NCI-H2107 treated with DMSO at 0.1 percent for 48 hours (cell line): ENCODE measurements around the gene CLASRP.
"Not testable (repeated sequence)": the region's sequence is repeated elsewhere in the genome, so short reads cannot be mapped to it uniquely, and the experiment has no call there.

ENCODE experiments used
- DNase-seq: peaks from one replicate; lab custom pipeline; 2025; ENCODE audit not compliant: unreplicated experiment; lab: John Stamatoyannopoulos, UW

Gene CLASRP, protein sequence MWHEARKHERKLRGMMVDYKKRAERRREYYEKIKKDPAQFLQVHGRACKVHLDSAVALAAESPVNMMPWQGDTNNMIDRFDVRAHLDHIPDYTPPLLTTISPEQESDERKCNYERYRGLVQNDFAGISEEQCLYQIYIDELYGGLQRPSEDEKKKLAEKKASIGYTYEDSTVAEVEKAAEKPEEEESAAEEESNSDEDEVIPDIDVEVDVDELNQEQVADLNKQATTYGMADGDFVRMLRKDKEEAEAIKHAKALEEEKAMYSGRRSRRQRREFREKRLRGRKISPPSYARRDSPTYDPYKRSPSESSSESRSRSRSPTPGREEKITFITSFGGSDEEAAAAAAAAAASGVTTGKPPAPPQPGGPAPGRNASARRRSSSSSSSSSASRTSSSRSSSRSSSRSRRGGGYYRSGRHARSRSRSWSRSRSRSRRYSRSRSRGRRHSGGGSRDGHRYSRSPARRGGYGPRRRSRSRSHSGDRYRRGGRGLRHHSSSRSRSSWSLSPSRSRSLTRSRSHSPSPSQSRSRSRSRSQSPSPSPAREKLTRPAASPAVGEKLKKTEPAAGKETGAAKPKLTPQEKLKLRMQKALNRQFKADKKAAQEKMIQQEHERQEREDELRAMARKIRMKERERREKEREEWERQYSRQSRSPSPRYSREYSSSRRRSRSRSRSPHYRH

DNA sequence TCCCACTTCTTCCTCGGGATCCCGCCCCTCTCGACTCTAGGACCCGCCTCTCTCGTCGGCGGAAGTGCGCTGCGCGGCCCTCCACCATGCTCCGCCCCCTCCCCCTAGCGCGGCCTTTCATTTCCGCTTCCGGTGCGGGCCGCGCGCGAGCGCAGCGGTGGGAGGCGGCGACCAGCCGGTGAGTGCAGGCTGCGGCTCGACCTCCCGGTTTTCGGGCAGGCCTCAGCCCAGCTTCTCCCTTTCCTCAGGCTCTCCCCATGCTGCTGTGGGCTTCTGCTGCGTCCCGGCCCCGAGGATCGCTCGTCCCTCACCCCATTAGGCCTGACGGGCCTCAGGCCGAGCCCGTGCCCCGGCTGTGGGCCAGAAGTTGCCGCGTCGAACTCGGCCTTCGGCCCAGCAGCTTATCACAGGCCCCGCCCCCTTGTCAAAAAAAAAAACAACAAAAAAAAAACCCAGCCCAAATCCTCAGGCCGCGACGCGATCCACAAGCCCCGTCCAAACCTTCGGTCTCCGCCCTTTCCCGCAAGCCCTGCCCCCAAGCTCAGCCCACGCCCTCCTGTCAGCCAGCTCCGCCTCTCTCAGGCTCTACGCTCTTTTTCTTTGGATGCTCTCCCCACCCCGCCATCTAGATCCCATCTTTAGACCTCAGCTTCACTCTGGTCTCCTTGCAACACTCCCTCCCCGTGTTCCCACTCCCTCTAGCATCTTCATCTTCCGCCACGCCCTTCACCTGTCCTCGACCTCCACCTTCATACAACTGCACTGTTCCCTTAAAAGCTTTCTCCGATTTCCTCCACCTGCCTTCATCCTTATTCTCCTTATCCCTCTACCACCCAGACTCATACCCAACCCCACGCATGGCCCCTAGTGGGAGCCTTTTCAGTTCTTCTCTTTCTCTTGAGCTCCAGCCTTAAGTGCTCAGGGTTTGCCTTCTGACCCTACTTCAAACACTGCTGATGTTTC, at the start of gene CLASRP:
TSS of gene CLASRP (plus strand) at position 115 of the 963 bp plus-strand sequence. CDS start 1,168 bp downstream, outside the sequence.
- peak; percentile 69 for DNase-seq

DNA sequence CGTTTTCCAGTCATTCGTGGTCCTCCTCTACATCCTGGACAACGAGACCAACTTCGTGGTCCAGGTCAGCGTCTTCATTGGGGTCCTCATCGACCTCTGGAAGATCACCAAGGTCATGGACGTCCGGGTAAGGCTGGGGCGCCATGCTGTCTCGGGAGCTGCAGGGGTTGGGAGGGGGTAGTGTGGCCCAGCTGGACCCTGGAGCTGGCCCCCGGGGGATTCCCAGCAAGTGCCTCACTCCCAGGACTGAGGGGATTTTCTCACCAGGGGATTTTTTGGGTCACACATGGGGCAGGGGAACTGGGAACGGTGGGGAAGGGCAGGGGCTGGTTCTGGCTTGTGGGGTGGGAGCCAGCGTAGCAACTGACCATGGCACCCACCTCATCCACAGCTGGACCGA, 48.4 kb upstream of the CLASRP start:
- no peak for DNase-seq

DNA sequence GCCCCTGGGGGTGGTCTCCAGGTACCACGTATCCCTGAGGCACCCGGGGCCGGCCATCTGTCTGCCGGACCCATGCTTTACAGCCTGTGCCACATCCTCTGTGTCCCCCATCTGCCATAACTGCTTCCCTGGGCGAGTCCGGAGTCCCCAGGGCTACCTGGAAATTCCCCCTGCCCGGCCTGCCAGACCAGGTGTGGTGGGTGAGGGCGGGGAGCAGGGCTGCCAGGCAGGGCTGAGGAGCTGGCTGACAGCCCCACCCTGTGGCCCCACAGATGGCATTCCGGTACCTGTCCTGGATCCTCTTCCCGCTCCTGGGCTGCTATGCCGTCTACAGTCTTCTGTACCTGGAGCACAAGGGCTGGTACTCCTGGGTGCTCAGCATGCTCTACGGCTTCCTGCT, 47.9 kb upstream of the CLASRP start:
- DNase-seq = no peak

DNA sequence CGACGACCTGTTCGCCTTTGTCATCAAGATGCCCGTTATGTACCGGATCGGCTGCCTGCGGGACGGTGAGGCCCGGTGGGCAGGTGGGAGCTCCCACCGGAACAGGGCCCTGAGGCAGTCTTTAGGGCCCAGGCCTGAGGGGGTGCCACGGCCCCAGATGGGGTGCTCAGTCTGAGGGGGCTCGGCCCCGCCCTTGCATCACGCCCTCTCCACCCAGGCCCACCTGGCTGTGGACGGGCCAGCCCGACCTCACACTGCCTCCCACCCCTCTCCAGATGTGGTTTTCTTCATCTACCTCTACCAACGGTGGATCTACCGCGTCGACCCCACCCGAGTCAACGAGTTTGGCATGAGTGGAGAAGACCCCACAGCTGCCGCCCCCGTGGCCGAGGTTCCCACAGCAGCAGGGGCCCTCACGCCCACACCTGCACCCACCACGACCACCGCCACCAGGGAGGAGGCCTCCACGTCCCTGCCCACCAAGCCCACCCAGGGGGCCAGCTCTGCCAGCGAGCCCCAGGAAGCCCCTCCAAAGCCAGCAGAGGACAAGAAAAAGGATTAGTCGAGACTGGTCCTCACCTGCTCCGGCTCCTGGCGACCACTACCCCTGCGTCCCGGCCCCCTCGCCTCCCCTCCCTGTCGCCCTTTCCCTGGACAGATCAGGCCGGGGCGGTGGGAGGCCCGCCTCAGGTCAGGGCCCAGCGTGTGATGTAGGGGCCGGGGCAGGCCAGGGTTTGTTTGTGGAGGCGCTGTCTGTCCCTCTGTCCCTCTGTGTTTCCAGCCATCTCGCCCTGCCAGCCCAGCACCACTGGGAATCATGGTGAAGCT, 46.3 kb upstream of the CLASRP start:
- no peak for DNase-seq

DNA sequence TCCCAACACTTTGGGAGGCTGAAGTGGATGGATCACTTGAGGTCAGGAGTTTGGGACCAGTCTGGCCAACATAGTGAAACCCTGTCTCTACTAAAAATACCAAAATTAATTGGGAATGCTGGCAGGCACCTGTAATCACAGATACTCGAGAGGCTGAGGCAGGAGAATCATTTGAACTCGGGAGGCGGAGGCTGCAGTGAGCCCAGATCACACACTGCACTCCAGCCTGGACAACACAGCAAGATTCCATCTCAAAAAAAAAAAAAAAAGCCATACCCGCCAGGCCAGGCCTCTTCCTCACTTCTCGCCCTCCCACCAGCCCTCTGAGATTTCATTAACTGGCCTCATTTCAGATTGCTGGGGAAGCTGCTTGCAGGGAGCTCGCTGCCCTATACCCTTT, 45.3 kb upstream of the CLASRP start:
- no peak for DNase-seq

DNA sequence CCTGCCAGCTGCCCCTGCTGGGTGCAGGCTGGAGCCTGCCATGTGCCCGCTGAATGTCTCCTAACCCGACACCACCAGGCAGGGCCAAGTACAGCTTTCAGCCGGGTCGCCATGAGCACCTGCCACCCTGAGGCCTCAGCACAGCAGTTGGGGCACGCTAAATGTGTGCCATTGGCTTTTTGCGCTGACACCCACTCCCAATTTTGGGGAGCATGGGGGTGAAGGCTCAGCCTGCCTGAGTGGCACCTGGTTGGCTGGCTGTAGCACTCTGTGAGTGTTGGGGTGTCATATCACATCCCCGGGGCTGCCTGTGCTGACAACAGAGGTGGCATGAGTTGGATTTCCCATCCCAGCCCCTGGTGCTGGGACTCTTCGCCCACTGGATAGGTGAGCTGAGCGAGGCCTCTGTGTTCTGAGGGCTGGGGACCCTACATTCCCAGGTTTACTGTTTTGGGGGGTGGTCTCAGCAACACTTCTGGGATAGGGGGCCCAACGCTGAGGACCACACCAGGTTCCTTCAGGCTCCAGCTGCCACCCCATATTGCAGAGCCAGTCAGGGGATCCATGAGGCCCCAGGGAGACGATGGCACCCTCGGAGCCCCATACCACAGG, 44.8 kb upstream of the CLASRP start:
- DNase-seq = no peak

DNA sequence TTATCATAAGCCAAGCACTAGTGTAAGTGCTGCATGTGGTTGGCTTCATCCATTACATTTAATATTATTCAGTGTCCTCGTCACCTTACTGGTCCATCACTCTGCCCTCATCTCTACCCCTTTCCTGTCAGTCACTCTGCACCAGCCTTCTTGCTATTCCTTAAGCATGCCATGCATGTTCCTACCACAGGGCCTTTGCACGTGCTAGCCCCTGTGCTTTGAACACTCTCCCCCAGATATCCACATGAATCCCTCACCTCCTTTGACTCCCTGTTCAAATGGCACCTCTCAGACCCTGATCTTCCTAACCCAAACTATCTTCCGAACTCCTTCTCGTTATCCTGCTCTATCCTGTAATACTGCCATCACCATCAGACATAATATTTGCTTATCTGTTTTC, 40.8 kb upstream of the CLASRP start:
- DNase-seq = no peak

DNA sequence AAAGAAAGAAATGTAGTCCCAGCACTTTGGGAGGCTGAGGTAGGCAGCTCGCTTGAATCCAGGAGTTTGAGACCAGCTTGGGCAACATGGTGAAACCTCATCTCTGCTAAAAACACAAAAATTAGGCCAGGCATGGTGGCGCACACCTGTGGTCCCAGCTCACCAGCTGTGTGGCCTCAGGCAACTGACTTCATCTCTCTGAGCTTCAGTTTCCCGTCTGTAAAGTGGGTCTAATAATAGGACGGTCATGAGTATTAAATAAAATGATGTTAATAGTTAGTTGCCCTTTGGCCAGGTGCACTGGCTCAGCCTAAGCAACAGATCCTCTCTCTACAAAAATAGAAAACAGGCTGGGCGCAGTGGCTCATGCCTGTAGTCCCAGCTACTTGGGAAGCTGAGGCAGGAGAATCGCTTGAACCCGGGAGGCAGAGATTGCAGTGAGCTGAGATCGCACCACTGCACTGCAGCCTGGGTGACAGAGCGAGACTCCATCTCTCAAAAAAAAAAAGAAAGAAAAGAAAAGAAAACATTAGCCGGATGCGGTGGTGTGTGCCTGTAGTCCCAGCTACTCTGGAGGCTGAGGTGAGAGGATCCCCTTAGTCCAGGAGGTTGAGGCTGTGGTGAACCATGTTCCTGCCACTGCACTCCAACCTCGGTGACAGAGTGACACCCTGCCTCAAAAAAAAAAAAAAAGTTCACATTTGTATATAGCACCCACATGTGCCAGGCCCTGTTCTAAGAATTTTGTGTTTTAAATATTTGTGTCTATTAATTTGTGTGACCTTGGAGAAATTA, 39.5 kb upstream of the CLASRP start:
- not testable (repeated sequence) for DNase-seq

DNA sequence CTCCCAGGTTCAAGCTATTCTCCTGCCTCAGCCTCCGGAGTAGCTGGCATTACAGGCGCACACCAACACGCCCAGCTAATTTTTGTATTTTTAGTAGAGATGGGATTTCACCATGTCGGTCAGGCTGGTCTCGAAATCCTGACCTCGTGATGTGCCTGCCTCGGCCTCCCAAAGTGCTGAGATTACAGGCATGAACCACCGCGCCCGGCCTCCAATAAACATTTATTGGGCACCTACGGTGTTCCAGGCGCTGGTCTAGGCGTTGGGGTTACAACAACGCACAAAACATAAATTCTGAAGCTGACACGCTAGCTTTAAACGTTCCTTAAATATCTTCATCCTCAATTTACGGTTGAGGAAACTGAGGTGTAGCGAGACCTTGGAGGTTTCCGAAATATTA, 38.2 kb upstream of the CLASRP start:
- not testable (repeated sequence) for DNase-seq

DNA sequence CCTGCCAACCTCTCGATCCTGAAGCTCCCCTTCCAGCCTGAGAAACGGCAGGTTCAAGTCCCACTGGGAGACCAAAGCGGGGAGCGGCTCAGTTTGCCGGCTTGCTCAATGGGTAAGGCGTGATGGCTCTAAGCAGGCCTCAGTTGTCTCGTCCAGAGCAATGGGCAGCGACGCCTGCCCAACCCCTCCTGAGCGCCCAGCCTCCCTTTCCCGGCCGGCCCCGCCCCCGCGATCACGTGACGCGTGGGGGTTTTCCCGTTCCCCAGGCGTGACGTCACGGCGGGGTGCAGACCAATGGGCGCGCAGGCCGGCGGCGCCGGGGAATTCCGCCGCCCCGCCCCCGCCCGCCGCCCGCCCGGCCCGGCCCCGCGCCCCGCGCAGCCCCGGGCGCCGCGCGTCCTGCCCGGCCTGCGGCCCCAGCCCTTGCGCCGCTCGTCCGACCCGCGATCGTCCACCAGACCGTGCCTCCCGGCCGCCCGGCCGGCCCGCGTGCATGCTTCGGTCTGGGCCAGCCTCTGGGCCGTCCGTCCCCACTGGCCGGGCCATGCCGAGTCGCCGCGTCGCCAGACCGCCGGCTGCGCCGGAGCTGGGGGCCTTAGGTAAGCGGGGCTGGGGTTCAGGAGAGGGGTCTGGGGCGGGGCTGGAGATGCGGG, 37.6 kb upstream of the CLASRP start, which contains the start of gene RELB:
TSS of gene RELB (plus strand) at position 378 of the 653 bp plus-strand sequence. CDS start at position 494, 116 bp downstream.
- DNase-seq = peak; percentile 46

DNA sequence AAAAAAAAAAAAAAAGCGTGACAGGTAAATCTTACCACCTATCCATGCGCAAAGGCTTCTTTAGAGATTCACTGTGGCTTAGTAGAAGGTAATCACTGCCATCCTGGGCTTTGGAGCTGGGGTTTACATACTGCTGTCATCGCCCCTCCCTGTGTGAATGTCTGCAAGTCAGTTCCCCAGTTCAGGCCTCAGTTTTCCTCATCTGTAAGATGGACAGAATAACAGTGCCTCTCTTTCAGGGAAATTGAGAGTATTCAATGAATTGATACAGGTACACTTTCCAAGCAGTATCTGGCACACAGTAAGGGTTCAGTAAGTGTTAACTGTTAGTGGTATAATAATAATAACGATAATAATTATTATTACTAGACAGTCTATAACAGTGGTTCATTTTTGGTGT, 35.4 kb upstream of the CLASRP start:
- DNase-seq = no peak

DNA sequence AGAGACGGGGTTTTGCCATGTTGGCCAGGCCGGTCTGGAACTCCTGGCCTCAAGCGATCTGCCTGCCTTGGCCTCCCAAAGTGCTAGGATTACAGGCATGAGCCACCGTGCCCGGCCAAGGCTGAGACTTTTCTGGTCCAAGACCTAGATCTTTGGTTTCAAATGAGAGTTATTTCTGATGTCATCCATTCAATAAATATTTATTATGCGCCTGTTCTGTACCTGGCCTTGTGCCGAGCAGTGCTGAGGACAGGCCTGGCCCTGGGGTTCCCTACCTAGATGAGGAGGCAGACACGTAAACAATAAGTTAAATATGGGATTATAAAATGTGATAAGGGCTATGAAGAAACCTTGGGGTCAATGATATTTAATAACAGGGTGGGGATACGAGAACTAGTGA, 33.1 kb upstream of the CLASRP start:
- DNase-seq = no peak

DNA sequence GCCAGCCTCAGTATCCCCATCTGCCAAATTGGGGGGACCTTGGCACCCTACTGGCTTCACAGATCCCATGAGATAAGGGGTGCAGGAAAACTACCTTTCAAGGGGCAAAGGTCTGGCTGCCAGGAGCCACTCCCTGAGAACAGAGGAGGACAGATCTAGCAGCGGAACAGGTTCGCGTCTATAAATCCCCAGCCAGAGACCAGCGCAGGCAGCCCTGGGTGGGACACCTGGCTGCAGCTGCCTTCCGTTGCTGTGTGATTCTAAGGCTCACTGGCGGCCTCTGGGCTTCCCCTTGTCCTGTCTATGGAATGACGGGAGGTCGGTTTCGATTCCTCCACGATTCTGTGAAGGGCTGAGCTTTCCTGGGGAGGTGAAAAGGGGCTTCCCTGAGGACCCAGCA, 30.3 kb upstream of the CLASRP start:
- DNase-seq = no peak

DNA sequence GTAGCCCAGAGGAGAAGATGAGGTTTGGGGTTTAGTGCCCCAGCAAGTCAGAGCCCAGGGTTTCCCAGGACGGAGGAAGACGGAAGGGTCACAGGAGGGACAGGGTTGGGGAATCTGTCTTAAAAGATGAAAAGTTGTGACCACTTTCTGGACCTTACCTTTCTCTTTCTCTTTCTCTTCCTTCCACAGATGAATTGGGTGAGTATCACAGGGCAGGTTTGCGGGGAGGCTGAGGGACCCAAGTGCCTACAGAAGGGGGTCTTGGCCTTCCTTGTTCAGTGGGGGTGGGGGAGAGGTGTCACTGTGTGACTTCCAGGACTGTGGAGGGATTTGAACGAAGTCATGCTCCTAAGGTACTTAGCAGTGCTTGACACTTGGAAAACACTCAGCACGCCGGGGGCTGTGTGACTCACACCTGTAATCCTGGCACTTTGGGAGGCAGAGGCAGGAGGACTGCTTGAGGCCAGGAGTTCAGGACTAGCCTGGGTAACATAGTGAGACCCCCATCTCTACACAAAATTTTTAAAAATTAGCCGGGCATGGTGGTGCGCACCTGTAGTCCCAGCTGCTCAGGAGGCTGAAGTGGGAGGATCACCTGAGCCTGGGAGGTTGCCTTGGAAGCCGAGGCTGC, 29.1 kb upstream of the CLASRP start:
- DNase-seq = no peak

DNA sequence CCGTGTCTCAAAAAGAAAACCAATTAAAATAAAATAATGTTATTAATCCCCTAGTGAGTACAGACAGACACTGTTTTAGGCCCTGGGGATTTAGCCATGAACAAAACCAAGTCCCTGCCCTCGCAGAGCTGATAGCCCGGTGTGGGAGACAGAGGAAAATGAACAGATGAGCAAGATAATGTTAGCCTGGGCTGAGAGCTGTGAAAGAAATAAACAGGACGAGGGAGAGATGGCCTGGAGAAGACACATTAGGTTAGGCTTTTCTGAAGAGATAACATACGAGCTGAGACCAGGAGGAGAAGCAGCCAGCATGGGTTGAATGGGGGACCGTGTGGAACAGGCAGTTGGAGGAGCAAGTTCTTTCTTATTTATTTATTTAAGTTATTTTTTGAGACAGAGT, 28.5 kb upstream of the CLASRP start:
- no peak for DNase-seq

DNA sequence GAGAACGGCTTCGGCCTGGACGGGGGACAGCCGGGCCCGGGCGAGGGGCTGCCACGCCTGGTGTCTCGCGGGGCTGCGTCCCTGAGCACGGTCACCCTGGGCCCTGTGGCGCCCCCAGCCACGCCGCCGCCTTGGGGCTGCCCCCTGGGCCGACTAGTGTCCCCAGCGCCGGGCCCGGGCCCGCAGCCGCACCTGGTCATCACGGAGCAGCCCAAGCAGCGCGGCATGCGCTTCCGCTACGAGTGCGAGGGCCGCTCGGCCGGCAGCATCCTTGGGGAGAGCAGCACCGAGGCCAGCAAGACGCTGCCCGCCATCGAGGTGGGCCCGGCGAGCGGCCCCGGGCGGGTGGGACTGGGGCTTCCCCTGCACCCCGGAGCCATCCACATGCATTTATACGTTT, 26.9 kb upstream of the CLASRP start:
- no peak for DNase-seq

DNA sequence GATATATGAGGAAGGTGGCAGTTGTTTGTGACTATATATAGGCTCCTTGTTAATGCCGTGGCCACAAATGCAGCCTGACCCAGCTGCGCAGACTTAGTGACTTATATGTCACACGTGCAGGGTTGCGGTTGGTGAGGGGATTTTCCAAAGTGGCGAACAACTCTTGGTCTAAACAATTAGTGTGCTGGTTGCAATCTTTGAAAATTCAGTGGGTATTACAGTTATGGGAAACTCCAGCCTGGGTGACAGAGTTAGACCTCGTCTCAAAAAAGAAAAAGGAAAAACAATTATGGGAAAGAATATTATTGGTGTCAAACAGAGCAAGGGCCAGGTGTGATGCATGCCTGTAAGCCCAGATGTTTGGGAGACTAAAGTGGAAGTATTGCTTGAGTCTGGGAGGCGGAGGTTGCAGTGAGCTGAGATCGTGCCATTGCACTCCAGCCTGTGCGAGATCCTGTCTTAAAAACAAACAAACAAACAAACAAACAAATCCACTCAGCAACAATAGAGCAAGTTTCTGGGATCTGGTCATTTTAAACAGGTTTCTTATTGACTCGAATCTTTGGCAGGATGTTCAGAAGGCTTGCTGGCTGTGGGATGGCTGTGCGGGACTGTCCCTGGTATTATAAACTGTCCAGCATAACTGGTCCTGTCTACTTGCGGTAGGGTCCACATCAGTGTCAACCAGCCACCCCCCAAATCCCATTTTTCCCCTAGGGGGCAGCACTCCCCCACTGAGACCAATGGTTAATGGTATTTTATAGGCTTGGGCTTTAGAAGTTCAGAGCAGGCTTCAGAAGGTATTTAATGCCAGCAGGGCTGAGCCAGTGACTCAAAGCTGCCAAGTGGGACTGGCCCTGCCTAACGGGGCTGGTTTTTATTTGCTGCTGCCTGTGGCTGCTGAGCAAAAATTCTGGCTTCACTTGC, 22.2 kb upstream of the CLASRP start:
- DNase-seq = peak; percentile 31
